Stomach smooth muscle (tissue), 2 donors: ENCODE data around the gene SLC2A11.
"Not testable (repeated sequence)": the region's sequence is repeated elsewhere in the genome, so short reads cannot be mapped to it uniquely, and the experiment has no call there.

Experiments
- H3K27ac ChIP-seq: one replicate; pipeline ENCODE4 v1.7.0; 2013; ENCODE audit warnings: mild to moderate bottlenecking, low read length, inconsistent platforms
- H3K27me3 ChIP-seq, 2 donors: one replicate each; pipeline ENCODE4 v1.7.0; 2013; ENCODE audit warnings: low read length in 2 of 2; ENCODE audit not compliant: insufficient read depth in 2 of 2, control insufficient read depth in 1 of 2
- H3K36me3 ChIP-seq, 2 donors: one replicate each; pipeline ENCODE4 v1.7.0; 2013; ENCODE audit warnings: low read length in 2 of 2; ENCODE audit not compliant: control insufficient read depth in 2 of 2, insufficient read depth in 2 of 2
- H3K4me1 ChIP-seq: one replicate; pipeline ENCODE4 v1.7.0; 2013; ENCODE audit warnings: low read length; ENCODE audit not compliant: control insufficient read depth, insufficient read depth
- H3K4me3 ChIP-seq, 2 donors: one replicate each; pipeline ENCODE4 v1.7.0; 2013; ENCODE audit warnings: low read length in 2 of 2
- H3K9ac ChIP-seq, 2 donors: one replicate each; pipeline ENCODE4 v1.7.0; 2013; ENCODE audit warnings: low read length in 2 of 2, mild to moderate bottlenecking in 1 of 2
- H3K9me3 ChIP-seq, 2 donors: one replicate each; pipeline ENCODE4 v1.7.0; 2013; ENCODE audit warnings: low read length in 2 of 2; ENCODE audit not compliant: control insufficient read depth in 2 of 2
- donor health status: healthy.
- donor health status: Pancreatic carcinoma.

Gene SLC2A11

GRCh38 chr22:23910496-23911190 lies 53.0 kb downstream of the SLC2A11 start:
- Histone ChIP-seq H3K27me3 (no peaks in the 10 kb centered on the region), H3K4me1 (peaks cover 14% of the 10 kb centered on the region), H3K9ac (no peak overlapping the region), H3K36me3 (no peaks in the 10 kb centered on the region), H3K27ac (no peak overlapping the region), H3K9me3 (no peaks in the 10 kb centered on the region), H3K4me3 (no peak overlapping the region)

- no peaks in the 10 kb centered on the region for H3K9me3 ChIP-seq
- no peak overlapping the region for H3K9ac ChIP-seq
- no peaks in the 10 kb centered on the region for H3K36me3 ChIP-seq
- H3K4me1 ChIP-seq: peaks cover 14% of the 10 kb centered on the region
- H3K27me3 ChIP-seq: no peaks in the 10 kb centered on the region
- H3K27ac ChIP-seq: no peak overlapping the region
- no peak overlapping the region for H3K4me3 ChIP-seq
Observed at GRCh38 chr22:23911318-23911980, 53.8 kb downstream of the SLC2A11 start.

DNA sequence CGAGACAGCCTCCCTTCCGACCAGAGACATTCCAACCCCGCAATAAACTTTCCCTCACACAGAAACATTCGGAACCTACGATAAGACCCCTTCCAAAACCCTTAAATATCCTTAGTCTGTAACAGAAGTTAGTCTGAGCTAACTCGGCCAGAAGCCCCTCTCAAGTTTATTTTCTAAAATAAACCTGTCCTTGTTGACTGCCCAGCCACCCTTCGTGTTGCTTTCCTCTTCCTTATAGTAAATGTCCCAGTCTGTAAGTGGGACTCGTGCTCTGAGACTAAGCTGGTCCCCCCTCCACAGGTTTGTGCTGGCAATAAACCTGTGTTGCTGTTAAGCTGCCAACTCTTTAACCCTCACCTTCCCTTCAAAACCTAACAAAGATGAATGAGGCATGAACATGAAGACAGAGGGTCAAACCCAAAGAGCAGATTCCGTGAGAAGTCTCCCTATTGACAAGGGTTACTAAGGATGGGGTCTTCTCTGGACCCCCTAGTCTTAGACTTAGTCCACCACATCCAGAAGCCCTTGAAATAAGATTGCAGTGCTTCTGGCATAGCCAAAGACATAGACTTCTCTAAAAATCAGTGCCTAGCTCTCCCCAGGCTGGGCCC lies 54.7 kb downstream of the SLC2A11 start:
- H3K4me1 ChIP-seq: peaks cover 14% of the 10 kb centered on the region
- H3K9me3 ChIP-seq: no peaks in the 10 kb centered on the region
- H3K36me3 ChIP-seq: no peaks in the 10 kb centered on the region
- H3K27ac ChIP-seq: no peak overlapping the region
- H3K9ac ChIP-seq: no peak overlapping the region
- H3K27me3 ChIP-seq: no peaks in the 10 kb centered on the region
- H3K4me3 ChIP-seq: no peak overlapping the region

- H3K27ac ChIP-seq: peak overlapping the region; percentile 88
- peaks cover 14% of the 10 kb centered on the region for H3K4me1 ChIP-seq
- no peaks in the 10 kb centered on the region for H3K9me3 ChIP-seq
- no peaks in the 10 kb centered on the region for H3K27me3 ChIP-seq
- peak overlapping the region; percentile 83 to 85 for H3K4me3 ChIP-seq
- no peaks in the 10 kb centered on the region for H3K36me3 ChIP-seq
- H3K9ac ChIP-seq: peak overlapping the region; percentile 87 to 90
Observed at GRCh38 chr22:23913306-23913660, 55.6 kb downstream of the SLC2A11 start.

- Histone ChIP-seq H3K4me3 (peak overlapping the region; percentile 83 to 85), H3K36me3 (no peaks in the 10 kb centered on the region), H3K27me3 (no peaks in the 10 kb centered on the region), H3K27ac (peak overlapping the region; percentile 88), H3K4me1 (peaks cover 14% of the 10 kb centered on the region), H3K9ac (peak overlapping the region; percentile 87 to 90), H3K9me3 (no peaks in the 10 kb centered on the region)
Observed at GRCh38 chr22:23913661-23914353, 56.1 kb downstream of the SLC2A11 start.

DNA sequence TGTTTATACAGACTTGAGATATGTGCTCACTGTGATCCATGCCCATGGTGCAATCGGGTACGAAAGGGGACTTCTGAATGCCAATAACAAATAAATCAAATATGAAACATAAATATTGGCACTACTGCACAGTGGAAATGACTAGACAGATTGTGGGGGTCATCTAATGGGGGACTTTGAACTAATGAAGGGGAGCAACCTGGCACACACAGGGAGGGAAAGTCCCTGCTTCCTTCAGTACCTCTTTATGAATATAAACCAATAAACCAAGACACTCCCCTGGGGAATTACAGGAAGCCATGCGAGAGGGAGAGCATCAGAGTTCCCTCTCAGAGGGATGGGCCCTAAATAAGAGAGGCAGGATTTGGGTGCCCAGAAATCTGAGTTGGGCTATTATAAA lies 57.6 kb downstream of the SLC2A11 start:
- Histone ChIP-seq H3K27me3 (no peaks in the 10 kb centered on the region), H3K4me1 (peaks cover 10% of the 10 kb centered on the region), H3K36me3 (no peaks in the 10 kb centered on the region), H3K4me3 (no peak overlapping the region), H3K9me3 (no peaks in the 10 kb centered on the region), H3K9ac (no peak overlapping the region), H3K27ac (no peak overlapping the region)

- H3K27me3 ChIP-seq, H3K36me3 ChIP-seq, H3K4me3 ChIP-seq, H3K4me1 ChIP-seq, H3K9me3 ChIP-seq, H3K27ac ChIP-seq, H3K9ac ChIP-seq: not testable (repeated sequence)
Observed at GRCh38 chr22:23920267-23920611, 62.6 kb downstream of the SLC2A11 start.

DNA sequence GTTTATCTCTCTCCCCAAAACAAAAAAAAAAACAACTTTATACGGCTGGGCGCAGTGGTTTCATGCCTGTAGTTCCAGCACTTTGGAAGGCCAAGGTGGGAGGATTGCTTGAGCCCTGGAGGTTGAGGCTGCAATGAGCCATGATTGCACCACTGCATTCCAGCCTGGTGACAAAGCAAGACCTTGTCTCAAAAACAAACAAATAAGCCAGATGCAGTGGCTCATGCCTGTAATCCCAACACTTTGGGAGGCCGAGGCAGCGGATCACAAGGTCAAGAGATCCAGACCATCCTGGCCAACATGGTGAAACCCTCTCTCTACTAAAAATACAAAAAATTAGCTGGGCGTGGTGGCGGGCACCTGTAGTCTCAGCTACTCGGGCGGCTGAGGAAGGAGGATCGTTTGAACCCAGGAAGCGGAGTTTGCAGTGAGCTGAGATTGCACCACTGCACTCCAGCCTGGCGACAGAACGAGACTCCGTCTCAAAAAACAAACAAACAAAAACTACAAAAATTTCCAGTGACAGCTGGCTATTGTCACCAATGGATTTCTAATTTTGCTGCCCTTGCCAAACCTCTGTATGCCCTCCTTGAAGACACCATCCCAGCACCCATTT lies 64.0 kb downstream of the SLC2A11 start:
- not testable (repeated sequence) for H3K4me3 ChIP-seq, H3K27ac ChIP-seq, H3K4me1 ChIP-seq, H3K36me3 ChIP-seq, H3K9me3 ChIP-seq, H3K9ac ChIP-seq, H3K27me3 ChIP-seq

DNA sequence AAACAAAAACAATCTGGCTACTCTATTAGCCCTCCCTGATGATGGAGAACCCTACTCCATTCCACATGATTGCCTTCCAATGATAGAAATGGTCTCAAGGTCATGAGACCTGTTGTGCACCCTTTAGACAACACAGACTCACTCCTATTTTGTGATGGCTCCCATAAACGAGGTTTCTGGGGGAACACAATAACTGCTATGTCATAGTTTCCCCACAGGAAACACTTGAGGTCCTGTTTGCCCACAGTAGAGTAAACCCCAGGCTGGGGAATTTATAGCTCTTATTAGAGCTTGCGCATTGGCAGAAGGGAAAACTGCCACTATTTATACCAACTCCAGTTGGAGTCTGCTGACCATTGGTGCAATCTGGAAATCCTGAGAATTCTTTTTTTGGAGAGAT lies 65.2 kb downstream of the SLC2A11 start:
- Histone ChIP-seq H3K9ac (no peak overlapping the region), H3K27me3 (no peaks in the 10 kb centered on the region), H3K9me3 (peaks cover 0 to 9% of the 10 kb centered on the region in 2 donors), H3K36me3 (peaks cover 0 to 7% of the 10 kb centered on the region in 2 donors), H3K4me3 (no peak overlapping the region), H3K27ac (no peak overlapping the region), H3K4me1 (no peaks in the 10 kb centered on the region)

DNA sequence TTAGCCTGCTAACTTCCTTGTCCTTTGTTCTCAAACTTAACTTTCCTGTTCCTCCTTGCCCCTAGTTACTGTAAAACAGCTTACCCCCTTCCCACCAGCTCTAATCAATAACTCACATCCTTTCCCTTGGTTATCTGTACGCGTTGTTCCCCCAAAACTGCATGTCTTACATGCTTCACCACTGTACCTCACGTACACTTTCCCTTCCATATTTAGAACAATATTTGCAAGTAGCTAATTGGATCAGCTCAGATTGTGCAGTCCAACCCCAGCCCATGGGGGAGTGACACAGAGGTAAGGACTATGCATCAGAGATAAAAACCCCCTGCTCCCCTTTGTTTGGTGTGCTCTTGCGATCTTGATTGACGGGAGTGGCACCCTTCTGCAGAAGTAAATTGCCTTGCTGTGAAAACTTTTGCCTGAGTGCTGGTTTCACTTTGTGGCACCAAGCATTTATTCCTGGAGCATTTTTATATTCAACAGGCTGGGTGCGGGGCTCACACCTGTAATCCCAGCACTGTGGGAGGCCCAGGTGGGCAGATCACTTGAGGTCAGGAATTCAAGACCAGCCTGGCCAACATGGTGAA lies 67.4 kb downstream of the SLC2A11 start:
- Histone ChIP-seq H3K27me3 (no peaks in the 10 kb centered on the region), H3K4me1 (no peaks in the 10 kb centered on the region), H3K36me3 (peaks cover 0 to 10% of the 10 kb centered on the region in 2 donors)

More for the DNA sequence above, 67.4 kb downstream of the SLC2A11 start:
- H3K9me3 ChIP-seq: peaks cover 0 to 9% of the 10 kb centered on the region in 2 donors
- H3K4me3 ChIP-seq: no peak overlapping the region
- no peak overlapping the region for H3K27ac ChIP-seq
- H3K9ac ChIP-seq: no peak overlapping the region
